ENCODE results near the gene GJA3.
"Not testable (repeated sequence)": the region's sequence is repeated elsewhere in the genome, so short reads cannot be mapped to it uniquely, and the experiment has no call there.

The GJA3 gene

DNA sequence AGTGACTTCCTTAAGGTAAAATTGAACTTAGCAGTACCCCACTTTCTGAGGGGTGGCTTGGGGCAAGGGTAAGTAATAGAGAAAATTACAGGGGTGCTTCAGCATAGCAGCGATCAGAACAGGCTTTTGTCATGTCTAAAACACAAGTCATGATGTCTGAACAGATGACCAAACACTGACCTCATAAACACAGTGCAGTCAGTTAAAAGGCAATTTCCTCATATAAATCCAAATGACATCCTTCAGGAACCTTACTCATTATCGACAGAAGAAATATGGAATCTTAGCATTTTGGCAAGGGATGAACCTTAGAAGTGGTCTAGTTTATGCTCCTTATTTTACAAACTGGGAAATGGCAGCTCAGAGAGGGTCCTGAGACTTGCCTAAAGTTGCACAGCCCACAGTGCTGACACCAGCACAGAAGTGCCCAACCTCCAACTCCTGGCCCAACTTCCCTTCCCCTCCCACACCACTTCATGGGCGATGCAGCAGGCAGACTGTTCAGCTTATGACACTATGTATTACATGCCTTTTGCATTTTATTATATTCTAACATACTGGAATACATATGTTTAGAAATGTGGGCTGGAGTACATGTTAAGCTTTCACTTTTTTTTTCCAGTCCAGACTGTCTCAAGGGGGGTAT lies 3.6 kb downstream of the GJA3 start:
- Histone ChIP-seq H3K36me3 (ENCODE audit: control insufficient read depth, insufficient read depth, low read length) (no peaks in the 10 kb centered on the region), H3K4me1 (ENCODE audit: control insufficient read depth, insufficient read depth, low read length) (peaks cover 5% of the 10 kb centered on the region), H3K9ac (ENCODE audit: low read length) (no peak overlapping the region), H3K27me3 (ENCODE audit: control insufficient read depth, insufficient read depth, low read length) (peaks cover 55% of the 10 kb centered on the region), H3K9me3 (ENCODE audit: control insufficient read depth, low read length) (no peaks in the 10 kb centered on the region), H3K4me3 (ENCODE audit: low read length) (no peak overlapping the region)

GRCh38 chr13:20156702-20157101 lies 4.2 kb downstream of the GJA3 start:
- peaks cover 51% of the 10 kb centered on the region for H3K27me3 ChIP-seq (ENCODE audit: control insufficient read depth, insufficient read depth, low read length)
- peaks cover 5% of the 10 kb centered on the region for H3K4me1 ChIP-seq (ENCODE audit: control insufficient read depth, insufficient read depth, low read length)
- H3K9me3 ChIP-seq (ENCODE audit: control insufficient read depth, low read length) = no peaks in the 10 kb centered on the region
- H3K4me3 ChIP-seq (ENCODE audit: low read length) = no peak overlapping the region
- H3K9ac ChIP-seq (ENCODE audit: low read length) = no peak overlapping the region
- H3K36me3 ChIP-seq (ENCODE audit: control insufficient read depth, insufficient read depth, low read length) = no peaks in the 10 kb centered on the region

- H3K4me1 ChIP-seq (ENCODE audit: control insufficient read depth, insufficient read depth, low read length); H3K36me3 ChIP-seq (ENCODE audit: control insufficient read depth, insufficient read depth, low read length); H3K9me3 ChIP-seq (ENCODE audit: control insufficient read depth, low read length); H3K4me3 ChIP-seq (ENCODE audit: low read length); H3K9ac ChIP-seq (ENCODE audit: low read length): not testable (repeated sequence)
- peaks cover 25% of the 10 kb centered on the region for H3K27me3 ChIP-seq (ENCODE audit: control insufficient read depth, insufficient read depth, low read length)
Measured at GRCh38 chr13:20153290-20153689, 7.6 kb downstream of the GJA3 start.

- no peak overlapping the region for H3K9ac ChIP-seq (ENCODE audit: low read length)
- H3K9me3 ChIP-seq (ENCODE audit: control insufficient read depth, low read length) = no peaks in the 10 kb centered on the region
- H3K4me3 ChIP-seq (ENCODE audit: low read length) = no peak overlapping the region
- H3K36me3 ChIP-seq (ENCODE audit: control insufficient read depth, insufficient read depth, low read length) = no peaks in the 10 kb centered on the region
- H3K27me3 ChIP-seq (ENCODE audit: control insufficient read depth, insufficient read depth, low read length) = peaks cover 17% of the 10 kb centered on the region
- H3K4me1 ChIP-seq (ENCODE audit: control insufficient read depth, insufficient read depth, low read length) = no peaks in the 10 kb centered on the region
Measured at GRCh38 chr13:20151612-20152011, 9.2 kb downstream of the GJA3 start.

DNA sequence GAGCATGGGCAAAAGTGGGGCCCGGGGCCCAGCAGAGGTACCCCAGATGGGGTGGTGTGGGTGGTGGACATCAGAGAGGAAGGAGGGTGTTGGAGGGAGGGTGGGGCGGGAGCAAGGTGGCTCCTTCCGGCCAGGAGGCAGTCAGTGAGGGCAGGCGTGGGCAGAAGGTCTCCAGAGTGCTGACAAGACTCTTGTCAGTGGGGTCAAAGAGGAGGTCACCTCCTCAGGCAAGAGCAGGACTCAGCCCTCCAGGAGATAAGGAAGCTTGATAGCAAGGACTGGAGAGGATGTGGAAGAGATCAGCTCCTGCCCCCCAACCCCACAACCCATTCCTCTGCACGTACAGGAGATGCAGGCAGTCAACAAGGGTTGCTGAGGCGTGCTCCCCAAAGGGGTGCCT lies 9.8 kb downstream of the GJA3 start:
- H3K27me3 ChIP-seq (ENCODE audit: control insufficient read depth, insufficient read depth, low read length) = peaks cover 20% of the 10 kb centered on the region
- no peak overlapping the region for H3K9ac ChIP-seq (ENCODE audit: low read length)
- H3K36me3 ChIP-seq (ENCODE audit: control insufficient read depth, insufficient read depth, low read length) = no peaks in the 10 kb centered on the region
- H3K4me1 ChIP-seq (ENCODE audit: control insufficient read depth, insufficient read depth, low read length) = no peaks in the 10 kb centered on the region
- H3K4me3 ChIP-seq (ENCODE audit: low read length) = no peak overlapping the region
- H3K9me3 ChIP-seq (ENCODE audit: control insufficient read depth, low read length) = no peaks in the 10 kb centered on the region

- Histone ChIP-seq H3K9ac (ENCODE audit: low read length) (no peak overlapping the region), H3K9me3 (ENCODE audit: control insufficient read depth, low read length) (no peaks in the 10 kb centered on the region), H3K4me1 (ENCODE audit: control insufficient read depth, insufficient read depth, low read length) (no peaks in the 10 kb centered on the region), H3K36me3 (ENCODE audit: control insufficient read depth, insufficient read depth, low read length) (no peaks in the 10 kb centered on the region), H3K4me3 (ENCODE audit: low read length) (no peak overlapping the region), H3K27me3 (ENCODE audit: control insufficient read depth, insufficient read depth, low read length) (peaks cover 25% of the 10 kb centered on the region)
Measured at GRCh38 chr13:20150561-20150960, 10.3 kb downstream of the GJA3 start.

DNA sequence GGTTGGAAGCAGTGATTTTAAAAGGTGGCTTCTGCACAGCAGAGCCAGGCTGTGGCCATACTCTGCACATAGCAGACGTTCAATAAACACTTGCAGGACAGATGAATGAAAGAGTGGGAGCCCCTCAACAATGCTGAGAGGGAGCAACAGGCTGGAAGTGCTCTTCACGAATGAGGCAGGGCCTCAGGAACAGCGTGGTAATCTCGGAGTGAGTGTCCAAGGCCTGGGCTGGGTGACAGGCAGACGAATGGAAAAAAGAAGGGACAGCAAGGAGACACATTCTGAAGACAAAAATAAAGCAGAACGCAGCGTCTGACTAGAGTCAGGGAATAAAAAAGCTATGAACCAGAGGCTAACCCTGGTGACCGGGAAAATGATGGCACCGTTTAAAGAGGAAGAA lies 11.1 kb downstream of the GJA3 start:
- Histone ChIP-seq H3K27me3 (ENCODE audit: control insufficient read depth, insufficient read depth, low read length) (peaks cover 28% of the 10 kb centered on the region), H3K4me1 (ENCODE audit: control insufficient read depth, insufficient read depth, low read length) (no peaks in the 10 kb centered on the region), H3K9me3 (ENCODE audit: control insufficient read depth, low read length) (no peaks in the 10 kb centered on the region), H3K36me3 (ENCODE audit: control insufficient read depth, insufficient read depth, low read length) (no peaks in the 10 kb centered on the region), H3K4me3 (ENCODE audit: low read length) (no peak overlapping the region), H3K9ac (ENCODE audit: low read length) (no peak overlapping the region)

GRCh38 chr13:20148501-20149183 lies 12.2 kb downstream of the GJA3 start:
- no peaks in the 10 kb centered on the region for H3K36me3 ChIP-seq (ENCODE audit: control insufficient read depth, insufficient read depth, low read length)
- H3K9me3 ChIP-seq (ENCODE audit: control insufficient read depth, low read length) = no peaks in the 10 kb centered on the region
- no peak overlapping the region for H3K4me3 ChIP-seq (ENCODE audit: low read length)
- no peaks in the 10 kb centered on the region for H3K4me1 ChIP-seq (ENCODE audit: control insufficient read depth, insufficient read depth, low read length)
- peaks cover 35% of the 10 kb centered on the region for H3K27me3 ChIP-seq (ENCODE audit: control insufficient read depth, insufficient read depth, low read length)
- H3K9ac ChIP-seq (ENCODE audit: low read length) = no peak overlapping the region

DNA sequence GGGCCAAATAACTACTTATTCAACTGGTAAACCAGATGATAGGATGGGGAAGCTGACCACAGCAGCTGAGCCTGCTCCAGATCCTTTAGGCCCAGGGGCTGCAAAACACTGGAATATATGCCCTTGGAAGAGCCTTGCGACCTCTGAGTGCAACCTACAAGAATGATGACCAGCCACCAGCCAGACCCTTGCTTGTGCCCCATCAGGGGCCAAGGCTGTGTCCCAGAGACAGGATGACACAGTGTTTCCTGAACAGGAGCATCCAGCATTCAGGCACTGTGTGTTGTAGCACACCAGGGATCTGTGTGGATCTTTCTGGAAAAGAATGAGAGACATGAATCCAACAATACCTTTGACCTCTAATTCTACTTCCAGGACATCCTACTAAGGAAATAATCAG lies 14.5 kb downstream of the GJA3 start:
- H3K27me3 ChIP-seq (ENCODE audit: control insufficient read depth, insufficient read depth, low read length) = peaks cover 56% of the 10 kb centered on the region

DNA sequence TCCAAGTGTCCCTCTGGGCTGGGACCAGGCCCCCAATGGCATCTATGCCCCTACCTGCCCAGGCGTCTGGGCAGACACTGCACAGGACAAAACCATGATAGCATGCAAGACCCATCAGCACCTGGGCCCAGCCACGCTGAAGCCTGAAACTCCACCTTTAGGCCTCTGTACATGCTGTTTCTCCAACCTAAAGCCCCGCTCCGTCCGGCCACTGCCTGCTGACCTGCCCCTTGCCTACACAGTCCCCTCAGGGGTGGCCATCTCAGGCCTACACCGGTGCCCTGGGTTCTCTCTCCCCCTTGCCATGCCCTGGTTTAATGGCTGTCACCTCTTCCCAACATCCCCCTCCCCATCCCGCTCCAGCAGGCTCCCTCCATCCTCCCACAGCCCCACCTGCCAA lies 15.3 kb downstream of the GJA3 start:
- no peaks in the 10 kb centered on the region for H3K4me1 ChIP-seq (ENCODE audit: control insufficient read depth, insufficient read depth, low read length)
- peaks cover 61% of the 10 kb centered on the region for H3K27me3 ChIP-seq (ENCODE audit: control insufficient read depth, insufficient read depth, low read length)
- no peak overlapping the region for H3K9ac ChIP-seq (ENCODE audit: low read length)
- H3K4me3 ChIP-seq (ENCODE audit: low read length) = no peak overlapping the region
- H3K36me3 ChIP-seq (ENCODE audit: control insufficient read depth, insufficient read depth, low read length) = no peaks in the 10 kb centered on the region
- H3K9me3 ChIP-seq (ENCODE audit: control insufficient read depth, low read length) = no peaks in the 10 kb centered on the region

More for the DNA sequence above, 14.5 kb downstream of the GJA3 start:
- Histone ChIP-seq H3K9me3 (ENCODE audit: control insufficient read depth, low read length) (no peaks in the 10 kb centered on the region), H3K36me3 (ENCODE audit: control insufficient read depth, insufficient read depth, low read length) (no peaks in the 10 kb centered on the region), H3K4me3 (ENCODE audit: low read length) (no peak overlapping the region), H3K9ac (ENCODE audit: low read length) (no peak overlapping the region), H3K4me1 (ENCODE audit: control insufficient read depth, insufficient read depth, low read length) (no peaks in the 10 kb centered on the region)

GRCh38 chr13:20144141-20144850 lies 16.6 kb downstream of the GJA3 start:
- Histone ChIP-seq H3K27me3 (ENCODE audit: control insufficient read depth, insufficient read depth, low read length) (peaks cover 69% of the 10 kb centered on the region), H3K9me3 (ENCODE audit: control insufficient read depth, low read length) (no peaks in the 10 kb centered on the region), H3K36me3 (ENCODE audit: control insufficient read depth, insufficient read depth, low read length) (no peaks in the 10 kb centered on the region), H3K4me1 (ENCODE audit: control insufficient read depth, insufficient read depth, low read length) (no peaks in the 10 kb centered on the region), H3K4me3 (ENCODE audit: low read length) (no peak overlapping the region), H3K9ac (ENCODE audit: low read length) (no peak overlapping the region)

GRCh38 chr13:20142927-20143480 lies 17.8 kb downstream of the GJA3 start:
- Histone ChIP-seq H3K4me3 (ENCODE audit: low read length) (no peak overlapping the region), H3K36me3 (ENCODE audit: control insufficient read depth, insufficient read depth, low read length) (no peaks in the 10 kb centered on the region), H3K9me3 (ENCODE audit: control insufficient read depth, low read length) (no peaks in the 10 kb centered on the region), H3K9ac (ENCODE audit: low read length) (no peak overlapping the region), H3K27me3 (ENCODE audit: control insufficient read depth, insufficient read depth, low read length) (peaks cover 71% of the 10 kb centered on the region), H3K4me1 (ENCODE audit: control insufficient read depth, insufficient read depth, low read length) (no peaks in the 10 kb centered on the region)

Data from mucosa of stomach (tissue), 1 donor.